MG63 (cell line): ENCODE data around the gene WDR46. TPM values are rescaled to one million over a fixed set of nuclear protein-coding genes. Genes with fewer than 3 reads are reported as not detected.
A peak's percentile ranks its signal among the peaks of the same experiment; 100 is the strongest.

Source experiments
- DNase-seq: peaks from one replicate; pipeline ENCODE4 v3.0.0-alpha.2; 2020
- H3K27me3 ChIP-seq: fragments of 250-450 bp; sonication (Bioruptor Pico); 2 replicates; pipeline ENCODE4 v1.5.1; 2020; ENCODE audit warnings: mild to moderate bottlenecking, moderate library complexity
- H3K36me3 ChIP-seq: fragments of 250-450 bp; sonication (Bioruptor Pico); 2 replicates; pipeline ENCODE4 v1.5.1; 2020; ENCODE audit warnings: mild to moderate bottlenecking, moderate library complexity
- H3K4me3 ChIP-seq: fragments of 250-450 bp; sonication (Bioruptor Pico); 2 replicates; pipeline ENCODE4 v1.5.1; 2020; ENCODE audit warnings: mild to moderate bottlenecking, moderate library complexity
- H3K9me3 ChIP-seq: fragments of 250-450 bp; sonication (Bioruptor Pico); 2 replicates; pipeline ENCODE4 v1.5.1; 2020; ENCODE audit warnings: mild to moderate bottlenecking, moderate library complexity
- total RNA-seq: library from RNA; depleted of rRNA; stranded (reverse); fragments of >200 nt; shearing (Covaris generic); gene quantifications from 2 replicates; pipeline ENCODE4 v1.2.3, GENCODE V29; 2014; ENCODE audit warnings: low replicate concordance; rRNA removed

The WDR46 gene, protein sequence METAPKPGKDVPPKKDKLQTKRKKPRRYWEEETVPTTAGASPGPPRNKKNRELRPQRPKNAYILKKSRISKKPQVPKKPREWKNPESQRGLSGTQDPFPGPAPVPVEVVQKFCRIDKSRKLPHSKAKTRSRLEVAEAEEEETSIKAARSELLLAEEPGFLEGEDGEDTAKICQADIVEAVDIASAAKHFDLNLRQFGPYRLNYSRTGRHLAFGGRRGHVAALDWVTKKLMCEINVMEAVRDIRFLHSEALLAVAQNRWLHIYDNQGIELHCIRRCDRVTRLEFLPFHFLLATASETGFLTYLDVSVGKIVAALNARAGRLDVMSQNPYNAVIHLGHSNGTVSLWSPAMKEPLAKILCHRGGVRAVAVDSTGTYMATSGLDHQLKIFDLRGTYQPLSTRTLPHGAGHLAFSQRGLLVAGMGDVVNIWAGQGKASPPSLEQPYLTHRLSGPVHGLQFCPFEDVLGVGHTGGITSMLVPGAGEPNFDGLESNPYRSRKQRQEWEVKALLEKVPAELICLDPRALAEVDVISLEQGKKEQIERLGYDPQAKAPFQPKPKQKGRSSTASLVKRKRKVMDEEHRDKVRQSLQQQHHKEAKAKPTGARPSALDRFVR
- 246 and 303 TPM in 2 replicates for total RNA-seq

DNA sequence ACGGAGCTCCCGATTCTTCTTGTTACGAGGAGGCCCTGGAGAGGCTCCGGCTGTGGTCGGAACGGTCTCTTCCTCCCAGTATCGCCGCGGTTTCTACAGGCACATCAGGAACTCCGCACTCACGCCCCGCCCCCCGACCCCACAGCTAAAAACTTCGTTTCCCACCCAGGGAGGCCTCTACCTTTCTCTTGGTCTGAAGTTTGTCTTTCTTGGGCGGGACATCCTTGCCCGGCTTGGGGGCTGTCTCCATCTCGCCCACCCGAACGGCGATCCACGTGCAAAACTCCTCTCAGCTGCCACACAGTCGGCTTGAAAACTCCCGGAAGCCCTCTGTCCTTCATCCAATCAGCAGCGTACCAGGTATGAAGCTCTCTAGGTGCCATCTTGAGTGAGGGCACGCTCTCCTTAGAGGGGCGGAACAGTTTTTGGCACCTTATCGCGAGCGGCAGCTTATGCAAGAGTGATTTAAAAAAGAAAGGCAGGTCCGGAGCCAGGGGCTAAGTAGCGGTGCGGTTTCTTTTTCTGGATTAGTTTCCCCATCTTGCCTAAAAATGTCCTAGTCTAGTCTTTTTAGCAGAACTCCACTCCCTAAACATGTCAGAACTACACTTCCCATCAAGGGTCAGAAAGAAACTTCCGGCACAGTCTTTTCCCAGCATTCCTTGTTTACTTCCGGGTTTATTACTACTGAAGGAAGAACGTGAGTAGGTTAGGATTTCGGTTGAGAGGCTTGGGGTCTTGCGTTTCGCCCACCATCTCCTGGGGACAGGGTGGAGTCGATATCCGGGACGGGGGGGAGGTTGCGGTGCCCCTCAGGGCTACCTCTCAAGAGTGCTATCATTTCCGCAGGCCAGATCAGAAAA is at the start of gene WDR46, which contains the start of gene PFDN6:
Gene WDR46, minus strand, starts transcription at position 319 of the 863 bp plus-strand sequence. Its CDS starts 69 bp downstream, at position 250.
Gene PFDN6, plus strand, starts transcription at position 681 of the 863 bp plus-strand sequence. CDS start 256 bp downstream, outside the sequence.
- H3K27me3 ChIP-seq, result no peaks in the 10 kb centered on the region
- peak within 1 kb of the TSS; percentile 98 for H3K4me3 ChIP-seq
- peaks cover 94% of the 10 kb centered on the region for H3K36me3 ChIP-seq
- no peaks in the 10 kb centered on the region for H3K9me3 ChIP-seq
- peak; percentile 96 for DNase-seq

DNA sequence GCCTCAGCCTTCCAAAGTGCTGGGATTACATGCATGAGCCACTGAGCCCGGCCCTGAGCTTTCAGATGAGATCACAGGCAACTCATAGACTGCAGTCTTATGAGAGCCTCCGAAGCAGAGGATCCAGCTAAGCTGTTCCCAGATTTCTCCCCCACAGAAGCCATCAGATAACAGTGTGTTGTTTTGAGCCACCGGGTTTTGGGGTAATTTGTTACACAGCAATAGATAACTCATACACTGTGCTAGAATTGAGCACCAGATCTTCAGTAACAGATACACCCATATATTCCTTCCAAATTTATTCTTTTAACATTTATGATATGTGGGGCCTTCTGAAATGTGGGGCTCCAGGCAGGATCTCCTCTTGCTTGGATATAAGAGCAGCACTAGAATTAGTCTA is 47.5 kb upstream of the WDR46 start:
- no peak for DNase-seq
- Histone ChIP-seq H3K9me3 (no peaks in the 10 kb centered on the region), H3K4me3 (no peak overlapping the region), H3K27me3 (no peaks in the 10 kb centered on the region), H3K36me3 (no peaks in the 10 kb centered on the region)

DNA sequence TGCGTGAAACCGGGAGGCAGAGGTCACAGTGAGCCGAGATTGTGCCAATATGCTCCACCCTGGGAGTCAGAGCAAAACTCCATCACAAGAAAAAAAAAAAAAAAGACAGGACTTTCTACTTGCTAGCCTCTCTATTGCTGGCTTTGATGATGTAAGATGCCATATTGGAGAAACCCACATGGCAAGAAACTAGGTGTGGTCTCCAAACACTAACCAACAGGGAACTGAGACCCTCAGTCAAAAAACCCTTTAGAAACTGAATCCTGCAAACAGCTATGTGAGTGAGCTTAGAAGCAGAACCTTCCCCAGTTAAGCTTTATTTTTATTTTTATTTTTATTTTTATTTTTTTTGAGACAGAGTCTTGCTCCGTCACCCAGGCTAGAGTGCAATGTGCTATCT is 46.9 kb upstream of the WDR46 start:
- Histone ChIP-seq H3K36me3 (no peaks in the 10 kb centered on the region), H3K4me3 (no peak overlapping the region), H3K27me3 (no peaks in the 10 kb centered on the region), H3K9me3 (no peaks in the 10 kb centered on the region)
- no peak for DNase-seq

DNA sequence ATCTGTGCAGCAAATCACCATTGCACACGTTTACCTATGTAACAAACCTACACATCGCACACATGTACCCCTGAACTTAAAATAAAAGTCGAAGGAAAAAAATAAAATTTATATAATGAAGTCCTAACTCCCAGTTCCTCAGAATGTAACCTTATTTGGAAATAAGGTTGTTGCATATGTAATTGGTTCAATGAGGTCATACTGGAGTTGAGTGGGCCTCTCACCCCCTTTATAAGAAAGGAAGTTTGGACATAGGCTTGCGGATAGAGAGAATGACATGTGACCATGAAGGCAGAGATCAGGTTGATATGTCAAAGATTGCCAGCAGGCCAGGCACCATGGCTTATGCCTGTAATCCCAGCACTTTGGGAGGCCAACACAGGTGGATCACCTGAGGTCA is 44.6 kb upstream of the WDR46 start:
- H3K4me3 ChIP-seq, result no peak overlapping the region
- H3K36me3 ChIP-seq, result no peaks in the 10 kb centered on the region
- no peaks in the 10 kb centered on the region for H3K9me3 ChIP-seq
- H3K27me3 ChIP-seq, result no peaks in the 10 kb centered on the region
- DNase-seq, result no peak

DNA sequence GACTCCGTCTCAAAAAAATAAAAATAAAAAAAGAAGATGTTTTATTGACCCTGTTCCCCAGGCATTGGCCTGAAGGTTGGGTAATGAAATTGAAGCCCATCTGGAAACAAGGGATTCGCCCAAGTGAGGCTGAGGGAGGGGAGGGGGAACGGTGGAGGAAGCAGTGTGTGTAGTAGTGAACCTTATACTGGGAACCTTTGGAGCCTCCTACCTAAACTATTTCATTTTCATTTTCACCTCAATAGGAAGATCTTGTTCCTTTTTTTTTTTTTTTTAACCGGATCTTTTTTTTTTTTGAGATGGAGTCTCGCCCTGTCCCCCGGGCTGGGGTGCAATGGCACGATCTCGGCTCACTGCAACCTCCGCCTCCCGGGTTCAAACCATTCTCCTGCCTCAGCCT is 41.7 kb upstream of the WDR46 start:
- no peak for DNase-seq
- H3K36me3 ChIP-seq, result no peaks in the 10 kb centered on the region
- no peak overlapping the region for H3K4me3 ChIP-seq
- no peaks in the 10 kb centered on the region for H3K9me3 ChIP-seq
- no peaks in the 10 kb centered on the region for H3K27me3 ChIP-seq

DNA sequence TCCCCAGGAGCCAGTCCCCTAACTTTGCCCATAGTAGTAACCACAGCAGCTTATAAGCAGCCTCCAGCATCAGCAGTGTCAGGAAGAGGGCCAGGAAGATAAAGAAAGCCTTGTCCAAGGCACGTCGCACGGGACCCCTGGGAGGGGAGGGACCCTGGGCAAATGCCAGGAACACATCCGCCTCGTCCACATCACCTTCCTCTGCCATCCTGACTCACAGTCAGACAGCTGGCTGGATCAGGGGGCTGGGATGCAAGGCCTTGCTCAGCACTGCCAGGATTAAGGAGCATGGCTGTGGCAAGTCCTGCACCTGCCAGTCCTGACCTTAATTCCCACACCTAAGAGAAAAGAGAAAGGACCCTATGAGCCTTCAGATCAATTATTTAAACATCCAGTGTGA is 40.0 kb upstream of the WDR46 start:
- DNase-seq, result no peak
- Histone ChIP-seq H3K36me3 (no peaks in the 10 kb centered on the region), H3K9me3 (no peaks in the 10 kb centered on the region), H3K27me3 (no peaks in the 10 kb centered on the region), H3K4me3 (no peak overlapping the region)

DNA sequence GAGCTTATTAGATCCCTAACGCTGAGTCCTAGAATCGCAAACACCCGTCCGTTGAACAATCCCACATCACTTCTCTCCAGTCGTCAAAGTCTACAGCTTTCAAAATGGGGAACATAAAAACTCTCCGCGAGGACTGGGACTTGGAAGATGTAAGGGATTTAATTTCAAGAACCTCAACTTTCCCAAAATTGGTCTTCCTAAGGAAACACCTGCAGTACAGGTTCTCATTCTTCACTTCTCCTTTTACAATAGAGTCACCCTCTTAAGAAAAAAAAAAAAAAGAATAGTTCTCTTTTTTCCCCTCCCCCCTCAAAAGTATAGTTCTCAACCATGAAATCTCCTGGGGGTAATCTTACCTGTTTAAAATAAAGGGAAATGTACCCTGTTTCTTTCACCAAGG is 35.1 kb upstream of the WDR46 start:
- no peaks in the 10 kb centered on the region for H3K9me3 ChIP-seq

DNA sequence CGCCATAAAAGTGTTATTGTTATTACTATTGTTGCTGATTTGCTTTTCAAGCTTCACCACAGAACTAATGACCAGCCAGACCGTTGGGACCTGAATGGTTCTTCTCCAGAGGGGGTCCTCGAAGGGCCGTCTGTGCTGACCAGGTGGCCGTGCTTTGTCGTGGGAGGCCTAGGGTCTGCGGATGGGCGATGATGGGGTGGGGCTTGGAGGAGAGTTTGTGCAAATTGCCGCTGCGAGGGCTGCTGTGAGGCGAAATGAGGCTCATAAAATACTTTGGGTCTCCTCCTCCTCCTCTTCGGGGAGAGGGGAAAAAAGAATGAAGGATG is 34.5 kb upstream of the WDR46 start:
- Histone ChIP-seq H3K27me3 (no peaks in the 10 kb centered on the region), H3K4me3 (peak overlapping the region; percentile 73), H3K36me3 (peaks cover 18% of the 10 kb centered on the region), H3K9me3 (no peaks in the 10 kb centered on the region)
- DNase-seq, result no peak

More for the DNA sequence above, 35.1 kb upstream of the WDR46 start:
- peak overlapping the region; percentile 73; the same call in 1 of the 2 replicates for H3K4me3 ChIP-seq
- H3K27me3 ChIP-seq, result no peaks in the 10 kb centered on the region
- H3K36me3 ChIP-seq, result peaks cover 13% of the 10 kb centered on the region
- DNase-seq, result no peak

DNA sequence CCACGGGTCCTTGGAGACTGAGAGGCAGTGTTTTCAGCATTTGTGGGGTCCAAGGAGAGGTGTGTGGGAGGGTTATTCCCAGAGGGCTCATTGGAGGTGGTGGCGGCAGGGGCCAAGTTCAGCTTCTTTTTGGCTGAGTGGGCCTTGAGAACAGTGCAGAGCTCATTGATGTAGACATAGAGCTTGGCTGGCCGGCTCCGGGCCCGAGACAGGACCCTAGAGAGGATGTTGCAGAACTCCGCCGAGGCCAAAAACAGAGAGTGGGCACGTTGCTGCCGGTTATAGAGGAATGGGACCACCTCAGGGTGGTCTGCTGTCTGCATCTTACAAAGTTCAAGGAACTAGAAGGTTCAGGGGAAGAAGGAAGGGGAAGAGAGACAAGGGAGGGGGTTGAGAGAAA is 32.2 kb upstream of the WDR46 start:
- no peak overlapping the region for H3K4me3 ChIP-seq
- peaks cover 18% of the 10 kb centered on the region for H3K36me3 ChIP-seq
- DNase-seq, result no peak
- no peaks in the 10 kb centered on the region for H3K9me3 ChIP-seq
- no peaks in the 10 kb centered on the region for H3K27me3 ChIP-seq

DNA sequence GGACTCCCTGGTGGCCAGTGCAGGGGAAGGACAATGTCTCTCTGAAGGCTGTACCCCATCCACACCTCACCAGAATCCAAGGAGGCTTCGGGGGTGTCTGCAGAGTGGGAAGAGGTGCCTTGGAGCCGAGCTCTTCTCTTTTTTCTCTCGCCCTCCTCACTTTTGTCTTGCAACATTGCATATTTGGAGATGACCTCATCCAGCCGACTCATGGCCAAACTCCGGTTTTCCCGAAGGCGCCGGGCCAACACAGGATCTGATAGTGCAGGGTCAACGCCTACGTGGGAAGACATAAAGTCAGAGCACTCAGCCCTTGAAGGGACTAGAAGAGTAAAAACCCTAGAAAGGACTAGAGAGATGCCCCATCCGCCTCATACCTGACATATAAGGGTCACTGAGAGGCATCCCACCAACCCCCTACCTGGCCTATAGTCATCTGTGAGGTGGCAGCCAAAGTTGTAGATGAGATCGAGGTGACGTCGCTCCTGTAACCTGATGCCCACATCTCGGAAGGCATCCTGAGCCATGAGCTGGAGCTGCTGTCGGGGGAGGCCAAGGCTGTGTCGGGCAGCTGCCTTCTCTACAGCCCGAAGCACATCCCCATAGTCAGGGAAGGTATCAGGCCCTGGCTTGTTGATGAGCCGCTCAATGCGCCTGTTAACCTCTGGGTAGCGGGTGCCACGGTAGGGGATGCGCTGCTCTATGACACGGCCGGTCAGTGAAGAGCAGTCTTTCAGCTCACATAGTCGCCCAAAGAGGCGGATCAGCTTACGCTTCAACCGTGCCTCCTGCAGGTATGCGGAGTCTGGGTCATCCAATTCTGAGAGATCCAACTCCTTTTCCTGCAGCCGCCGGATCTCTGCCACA is 31.5 kb upstream of the WDR46 start:
- no peak for DNase-seq
- Histone ChIP-seq H3K9me3 (no peaks in the 10 kb centered on the region), H3K4me3 (no peak overlapping the region), H3K27me3 (no peaks in the 10 kb centered on the region), H3K36me3 (peaks cover 18% of the 10 kb centered on the region)

DNA sequence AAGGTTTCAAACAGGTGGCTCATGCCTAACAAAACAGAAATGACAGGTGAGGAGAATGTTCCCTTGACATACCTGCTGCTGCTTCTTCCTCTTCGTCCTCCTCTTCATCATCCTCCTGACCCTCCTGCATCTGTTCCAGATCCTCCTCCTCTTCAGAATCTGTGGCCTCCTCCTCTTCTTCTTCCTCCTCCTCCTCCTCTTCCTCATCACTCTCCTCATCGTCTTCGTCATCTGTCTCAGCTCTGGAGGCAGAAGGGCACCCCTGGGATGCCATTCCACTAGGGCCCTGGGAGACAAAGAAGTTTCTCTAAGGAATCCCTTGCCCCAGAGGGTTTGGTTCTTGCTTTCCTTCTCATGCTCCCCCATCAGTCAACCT is 30.9 kb upstream of the WDR46 start:
- no peak overlapping the region for H3K4me3 ChIP-seq
- H3K9me3 ChIP-seq, result no peaks in the 10 kb centered on the region
- no peak for DNase-seq
- H3K27me3 ChIP-seq, result no peaks in the 10 kb centered on the region
- peaks cover 18% of the 10 kb centered on the region for H3K36me3 ChIP-seq

DNA sequence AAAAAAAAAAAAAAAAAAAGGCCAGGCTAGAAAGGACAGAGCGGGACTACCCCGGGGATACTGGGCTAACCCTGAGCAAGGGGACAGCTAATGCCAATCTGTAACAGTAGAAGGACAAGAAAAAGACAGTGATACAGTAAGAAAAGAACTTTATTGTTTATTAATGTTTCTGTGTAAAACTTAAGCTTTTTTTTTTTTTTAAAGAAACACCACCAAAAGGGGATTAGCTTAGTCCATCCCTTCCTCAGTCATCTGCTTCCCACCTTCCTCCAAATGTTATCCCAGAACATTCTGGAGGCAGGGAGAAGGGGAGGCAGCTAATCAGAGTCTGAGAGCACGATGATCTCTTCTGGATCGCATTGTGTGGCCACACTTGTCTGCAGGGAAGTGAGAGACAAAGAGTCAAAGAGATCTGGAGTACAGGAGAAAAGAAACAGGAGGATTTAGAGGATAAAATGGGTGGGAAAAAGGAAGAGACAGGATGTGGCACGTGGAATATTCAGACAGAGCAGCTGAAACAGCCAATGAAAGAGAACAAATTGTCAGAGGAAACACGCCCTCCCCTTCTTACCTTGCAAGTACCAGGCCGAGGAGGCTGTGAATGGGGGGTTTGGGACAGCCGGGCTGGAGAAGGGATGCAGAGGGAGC is 29.5 kb upstream of the WDR46 start:
- H3K4me3 ChIP-seq, result peak overlapping the region; percentile 57
- peaks cover 18% of the 10 kb centered on the region for H3K36me3 ChIP-seq
- no peak for DNase-seq
- no peaks in the 10 kb centered on the region for H3K9me3 ChIP-seq
- H3K27me3 ChIP-seq, result no peaks in the 10 kb centered on the region

DNA sequence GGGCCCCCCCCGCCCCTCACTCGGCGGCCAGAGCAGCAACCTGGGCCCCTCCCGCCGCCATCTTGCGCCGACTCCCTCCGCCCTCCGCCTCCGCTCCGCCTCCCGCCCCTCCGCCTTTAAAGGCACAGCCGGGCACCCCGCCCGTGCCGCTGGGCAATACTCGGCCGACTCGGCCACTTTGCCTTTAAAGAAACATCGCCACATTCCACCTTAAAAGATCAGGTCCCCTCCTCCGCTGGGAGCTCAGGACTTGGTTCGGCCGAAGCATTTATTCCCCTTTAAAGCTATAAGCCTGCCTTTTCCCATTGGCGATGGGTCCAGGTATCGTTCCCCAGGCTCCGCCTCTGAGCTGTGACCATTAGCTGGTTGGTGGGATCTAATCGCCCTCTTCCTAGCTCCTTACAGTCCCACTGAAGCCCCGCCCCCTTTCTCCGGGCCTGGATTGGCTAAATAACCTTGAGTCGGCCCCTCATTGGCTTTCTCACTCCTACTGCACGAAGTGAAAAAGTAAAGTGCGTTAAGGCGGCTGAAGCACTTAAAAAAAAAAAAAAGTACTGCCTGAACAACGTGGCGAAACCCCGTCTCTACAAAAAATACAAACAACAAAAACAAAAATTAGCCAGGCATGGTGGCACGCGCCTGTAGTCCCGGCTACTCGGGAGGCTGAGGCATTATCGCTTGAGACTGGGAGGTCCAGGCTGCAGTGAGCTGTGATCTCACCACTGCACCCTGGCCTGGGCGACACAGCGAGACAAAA is 28.8 kb upstream of the WDR46 start, which contains the start of gene ZBTB22:
Gene ZBTB22, minus strand, starts transcription at position 76 of the 757 bp plus-strand sequence. CDS start 828 bp downstream, outside the sequence.
- no peaks in the 10 kb centered on the region for H3K9me3 ChIP-seq
- H3K36me3 ChIP-seq, result peaks cover 24% of the 10 kb centered on the region
- H3K27me3 ChIP-seq, result no peaks in the 10 kb centered on the region
- H3K4me3 ChIP-seq, result peak within 1 kb of the TSS; percentile 57
- DNase-seq, result peak; percentile 96

DNA sequence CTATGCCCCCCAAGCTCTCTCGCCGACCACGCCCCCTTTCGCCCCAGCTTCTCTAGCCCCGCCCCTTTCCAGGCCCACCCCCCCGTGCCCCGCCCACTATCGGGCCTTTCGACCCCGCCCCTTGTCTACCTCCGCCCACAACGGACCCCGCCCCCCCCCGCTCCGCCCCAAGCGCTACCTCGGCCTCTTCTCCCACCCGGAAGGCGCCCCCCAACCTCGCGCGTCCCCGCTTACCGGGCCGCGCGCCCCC is 28.3 kb upstream of the WDR46 start:
- DNase-seq, result no peak
- no peaks in the 10 kb centered on the region for H3K27me3 ChIP-seq
- peak overlapping the region; percentile 23 for H3K4me3 ChIP-seq
- no peaks in the 10 kb centered on the region for H3K9me3 ChIP-seq
- peaks cover 26% of the 10 kb centered on the region for H3K36me3 ChIP-seq

DNA sequence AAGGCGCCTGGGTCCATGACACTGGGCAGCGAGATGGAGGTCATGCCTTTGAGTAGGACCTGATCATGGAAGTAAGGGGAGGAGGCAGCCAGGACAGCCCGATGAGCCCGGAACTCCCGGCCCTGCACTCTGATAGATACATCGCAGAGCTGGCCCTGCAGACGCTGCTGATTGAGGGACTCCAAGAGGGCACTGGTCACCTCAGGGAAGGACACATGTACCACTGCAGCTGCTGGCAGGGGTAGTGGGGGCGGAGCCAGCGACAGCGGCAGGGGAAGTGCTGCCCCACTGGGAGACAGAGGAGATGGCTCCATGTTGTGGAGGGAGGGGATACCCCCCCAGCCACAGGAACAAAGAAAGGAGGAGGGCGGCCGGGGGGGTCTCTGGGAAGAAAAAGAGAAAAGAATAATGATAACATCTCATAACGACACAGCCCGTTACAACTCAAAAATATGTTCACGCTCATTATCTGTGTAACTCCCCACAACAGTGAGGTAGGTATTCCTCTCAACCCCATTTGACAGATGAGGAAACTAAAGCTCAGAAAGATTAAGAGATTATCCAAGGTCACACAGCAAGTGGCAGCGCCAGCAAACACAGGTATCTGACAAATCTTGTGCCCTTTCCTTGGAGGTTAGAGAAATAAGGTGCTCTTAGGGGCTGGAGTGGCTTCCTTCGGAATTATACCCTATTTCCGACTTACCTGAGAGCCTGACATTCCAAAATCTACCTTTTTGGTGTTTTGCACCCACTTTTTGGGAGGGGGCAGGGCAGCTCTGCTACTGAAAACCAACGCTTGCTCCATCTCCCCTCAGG is 27.8 kb upstream of the WDR46 start:
- DNase-seq, result no peak
- H3K27me3 ChIP-seq, result no peaks in the 10 kb centered on the region
- peak overlapping the region; percentile 23 for H3K4me3 ChIP-seq
- H3K36me3 ChIP-seq, result peaks cover 32% of the 10 kb centered on the region
- no peaks in the 10 kb centered on the region for H3K9me3 ChIP-seq
